Stimulated activated CD4-positive, alpha-beta T cell treated with anti-CD3 and anti-CD28 coated beads, Interleukin-12 subunit alpha, Interleukin-12 subunit beta, amount 100 ng/mL, for 4 hours (primary cell): ENCODE data around the gene VGLL2.

Experiments
- DNase-seq: peaks from one replicate; pipeline ENCODE4 v3.0.0-alpha.2; 2020

The VGLL2 gene

DNA sequence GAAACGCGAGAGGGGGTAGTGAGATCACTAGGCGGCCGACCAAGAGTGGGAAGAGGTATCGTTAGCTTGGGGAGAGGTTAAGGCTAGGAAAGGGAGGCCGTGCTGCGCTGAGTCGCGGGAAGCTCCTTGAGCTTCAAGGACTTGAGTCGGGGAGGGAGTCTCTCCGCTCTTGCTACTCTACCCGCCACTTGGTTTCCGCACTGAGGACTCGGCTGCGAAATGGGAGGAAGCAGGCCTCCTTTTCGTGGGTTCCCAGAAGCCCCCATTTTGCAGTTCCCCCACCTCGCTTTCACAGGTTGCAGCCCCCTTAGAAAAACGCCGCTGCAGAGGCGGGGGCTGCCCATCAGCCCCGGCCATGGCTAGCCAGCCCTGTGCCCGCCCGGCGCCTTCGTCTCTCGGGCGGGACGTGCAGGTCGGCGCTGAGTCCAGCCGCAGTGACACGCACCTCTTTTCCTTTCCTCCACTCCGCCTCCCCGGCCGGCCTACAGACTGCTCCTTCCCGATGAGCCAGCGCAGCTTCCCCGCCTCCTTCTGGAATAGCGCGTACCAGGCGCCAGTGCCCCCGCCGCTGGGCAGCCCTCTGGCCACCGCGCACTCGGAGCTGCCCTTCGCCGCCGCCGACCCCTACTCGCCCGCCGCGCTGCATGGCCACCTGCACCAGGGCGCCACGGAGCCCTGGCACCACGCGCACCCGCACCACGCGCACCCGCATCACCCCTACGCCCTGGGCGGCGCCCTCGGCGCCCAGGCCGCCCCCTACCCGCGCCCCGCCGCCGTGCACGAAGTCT is 4.9 kb downstream of the VGLL2 start:
- no peak for DNase-seq

DNA sequence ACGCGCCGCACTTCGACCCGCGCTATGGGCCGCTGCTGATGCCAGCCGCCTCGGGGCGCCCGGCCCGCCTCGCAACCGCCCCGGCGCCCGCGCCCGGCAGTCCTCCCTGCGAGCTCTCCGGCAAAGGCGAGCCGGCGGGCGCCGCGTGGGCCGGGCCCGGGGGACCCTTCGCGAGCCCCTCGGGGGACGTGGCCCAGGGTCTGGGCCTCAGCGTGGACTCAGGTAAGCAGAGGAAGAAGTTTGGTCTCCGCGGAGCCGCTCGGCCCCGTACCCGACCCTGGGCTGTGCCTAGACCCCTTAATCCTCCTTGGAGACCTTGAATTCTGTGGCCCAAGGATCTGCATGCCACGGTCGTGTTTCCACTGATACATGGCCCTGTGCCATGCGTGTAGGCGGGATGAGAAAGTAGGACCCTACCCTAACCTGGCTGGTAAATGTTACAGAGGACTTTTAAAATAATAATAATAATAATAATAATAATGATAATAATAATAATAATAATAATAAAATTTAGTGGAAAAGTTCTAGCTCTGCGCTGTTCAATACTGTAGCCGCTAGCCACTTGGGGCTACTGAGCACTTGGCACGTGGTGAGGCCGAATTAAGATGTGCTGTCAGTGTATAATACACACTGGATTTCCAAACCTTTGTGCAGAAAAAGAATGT is 5.6 kb downstream of the VGLL2 start:
- DNase-seq: no peak

DNA sequence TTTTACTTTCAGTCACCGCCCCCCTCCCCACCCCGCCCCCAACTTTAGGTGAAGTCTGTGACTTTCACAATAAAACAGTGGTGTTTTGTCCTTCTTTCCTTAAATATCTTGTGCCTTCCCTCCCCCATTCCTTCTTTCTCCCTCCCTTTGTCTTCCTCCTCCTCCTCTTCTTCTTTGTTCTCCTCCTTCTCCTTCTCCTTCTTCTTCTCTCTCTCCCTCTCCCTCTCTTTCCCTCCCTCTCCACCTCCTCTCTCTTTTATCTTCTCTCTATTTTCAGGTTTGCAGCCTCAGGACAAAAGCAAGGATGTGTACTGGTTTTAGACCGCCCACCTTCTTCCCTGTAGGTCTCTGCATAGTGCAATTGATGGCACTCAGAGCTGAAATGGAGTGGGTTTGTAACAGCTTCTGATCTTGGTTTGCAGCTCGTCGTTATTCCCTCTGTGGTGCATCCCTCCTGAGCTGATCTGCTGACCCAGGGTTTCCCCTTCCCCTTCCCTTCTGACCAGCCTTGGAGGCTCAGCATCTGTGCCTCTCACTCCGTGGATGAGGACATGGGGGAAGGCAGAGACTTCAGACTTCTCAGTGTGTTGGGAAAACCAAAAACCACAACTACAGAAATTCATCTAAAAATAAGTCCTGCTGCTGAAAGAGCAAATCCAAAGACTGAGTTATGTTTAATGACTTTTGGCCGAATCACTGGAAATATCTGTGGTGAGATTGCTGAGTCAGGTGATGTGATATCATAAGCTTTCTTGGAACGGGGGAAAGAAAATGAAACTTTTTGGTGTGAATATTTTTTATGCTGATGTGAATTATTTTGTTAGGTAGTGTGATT is 6.9 kb downstream of the VGLL2 start:
- DNase-seq: no peak

DNA sequence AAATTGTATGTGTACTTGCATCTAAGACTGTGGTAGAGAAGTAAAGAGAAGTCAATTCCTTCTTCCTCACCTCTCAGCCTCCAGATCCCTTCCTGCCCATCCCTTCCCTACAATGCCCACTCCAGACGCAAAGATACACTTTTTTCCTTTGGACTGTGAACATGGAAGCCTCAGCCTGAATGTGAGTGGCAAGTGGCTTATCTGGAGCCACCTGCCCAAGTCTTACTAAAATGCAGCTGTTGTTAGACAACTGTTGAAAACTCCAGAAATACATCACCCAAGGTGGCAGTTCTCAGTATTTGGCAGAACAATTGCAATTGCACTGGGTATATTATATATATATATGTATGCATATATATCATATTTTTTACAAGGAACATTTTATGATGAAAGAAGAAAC is 7.5 kb downstream of the VGLL2 start:
- DNase-seq: no peak

DNA sequence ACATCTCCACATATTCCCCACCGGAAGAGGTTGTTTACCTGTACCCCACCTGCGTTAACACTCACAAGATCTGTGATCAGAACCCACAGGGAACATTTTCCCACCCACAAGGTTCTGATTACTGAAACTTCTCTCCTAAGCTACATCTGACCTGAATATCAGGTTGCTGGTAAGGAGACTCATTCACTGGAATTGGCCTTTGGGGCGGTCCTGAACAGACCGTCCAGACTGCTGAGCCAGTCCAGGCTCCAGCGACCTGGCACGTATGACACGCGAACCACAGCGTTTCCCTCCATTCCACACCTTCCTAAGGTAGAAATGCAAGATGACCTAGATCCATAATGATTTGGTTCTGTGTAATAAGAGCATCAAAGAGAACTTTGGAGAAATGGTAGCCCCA is 9.8 kb downstream of the VGLL2 start:
- no peak for DNase-seq

DNA sequence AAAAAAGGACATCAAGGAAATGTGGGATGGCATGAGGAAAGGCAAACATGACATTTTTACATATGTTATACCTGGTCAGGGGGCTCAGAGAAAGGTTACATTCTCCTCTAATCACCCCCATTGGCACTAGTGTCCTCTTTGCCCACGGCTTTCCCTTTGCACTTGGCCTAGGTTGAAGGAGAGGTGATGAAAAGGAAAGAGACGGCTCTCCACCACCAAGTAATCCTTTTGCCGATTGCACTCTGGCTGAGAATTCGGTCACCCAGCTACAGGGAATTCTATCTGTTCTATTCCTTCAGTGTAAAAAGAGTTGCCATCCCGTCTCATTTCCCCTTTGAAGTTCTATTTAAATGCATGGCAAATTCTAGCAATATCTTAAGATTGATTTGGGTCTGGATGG is 10.4 kb downstream of the VGLL2 start:
- no peak for DNase-seq

DNA sequence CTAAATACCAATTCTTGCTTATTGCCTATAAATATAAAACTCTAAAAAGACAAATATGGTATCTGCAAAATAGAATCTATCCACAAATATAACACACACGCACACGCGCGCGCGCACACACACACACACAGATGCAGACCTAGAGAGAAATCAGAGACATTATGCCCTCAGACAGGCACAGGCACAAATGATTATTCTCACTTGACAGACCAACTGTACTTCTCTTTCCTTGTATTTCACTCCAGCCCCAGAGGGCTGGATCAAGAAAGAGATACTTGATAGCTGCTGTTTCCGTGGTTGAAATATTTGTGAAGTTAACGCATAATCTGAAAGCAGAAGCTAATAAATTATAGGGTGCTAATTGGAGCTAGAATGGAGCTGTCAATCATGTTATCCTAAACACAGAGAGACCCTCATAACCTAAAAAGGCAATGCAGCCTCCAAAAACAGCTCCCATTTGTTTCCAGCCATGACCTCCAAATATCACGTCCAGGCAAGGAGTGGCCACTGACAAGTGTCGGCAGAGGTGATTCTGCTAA is 11.5 kb downstream of the VGLL2 start:
- no peak for DNase-seq

DNA sequence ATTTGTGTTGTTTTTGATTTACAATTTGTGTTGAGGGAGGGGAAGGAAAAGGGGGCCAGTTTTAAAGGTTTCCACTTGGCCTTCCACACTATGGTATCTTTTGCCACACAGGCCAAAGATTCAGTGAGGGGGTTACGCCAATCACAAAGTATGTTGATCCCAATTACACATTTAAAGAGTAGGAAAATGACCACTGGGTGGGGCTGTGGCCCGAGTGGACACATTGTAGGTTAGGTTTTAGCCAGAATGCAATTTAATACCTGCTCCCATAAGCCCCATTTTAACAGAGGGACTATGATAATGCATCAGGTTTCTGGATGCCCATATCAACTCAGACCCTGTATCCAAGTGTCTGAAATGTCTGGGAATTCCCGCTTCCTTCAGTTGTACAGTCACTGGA is 15.6 kb downstream of the VGLL2 start:
- DNase-seq: no peak

DNA sequence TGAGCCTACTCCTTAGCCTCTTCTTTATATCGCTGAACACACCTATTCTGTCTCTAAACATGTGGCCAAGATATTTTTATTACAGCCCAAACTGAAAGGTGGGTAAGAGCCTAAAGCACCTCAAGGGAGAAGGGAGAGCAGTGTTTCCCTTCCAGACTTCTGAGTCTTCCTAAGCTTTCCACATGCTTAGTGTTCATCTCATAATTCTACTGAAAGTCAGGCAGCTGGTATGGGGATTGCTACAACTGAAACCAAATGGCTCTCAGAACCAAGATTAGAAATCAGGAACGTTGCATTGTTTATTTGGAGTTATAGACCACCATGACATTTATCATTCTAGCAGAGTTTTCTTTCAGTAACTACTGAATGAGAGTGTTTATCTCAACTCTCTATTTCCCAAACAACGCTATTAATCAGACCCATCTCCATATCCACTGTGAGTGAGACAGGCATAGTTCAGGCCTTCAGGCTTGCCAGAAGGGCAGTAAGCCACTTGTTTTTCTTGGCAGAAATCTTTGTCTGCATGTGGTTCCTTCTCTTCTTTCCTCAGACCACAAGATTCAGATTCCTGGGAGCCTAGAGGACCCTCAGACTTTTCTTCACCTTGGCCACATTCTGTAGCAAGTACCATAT is 22.8 kb downstream of the VGLL2 start:
- DNase-seq: no peak

DNA sequence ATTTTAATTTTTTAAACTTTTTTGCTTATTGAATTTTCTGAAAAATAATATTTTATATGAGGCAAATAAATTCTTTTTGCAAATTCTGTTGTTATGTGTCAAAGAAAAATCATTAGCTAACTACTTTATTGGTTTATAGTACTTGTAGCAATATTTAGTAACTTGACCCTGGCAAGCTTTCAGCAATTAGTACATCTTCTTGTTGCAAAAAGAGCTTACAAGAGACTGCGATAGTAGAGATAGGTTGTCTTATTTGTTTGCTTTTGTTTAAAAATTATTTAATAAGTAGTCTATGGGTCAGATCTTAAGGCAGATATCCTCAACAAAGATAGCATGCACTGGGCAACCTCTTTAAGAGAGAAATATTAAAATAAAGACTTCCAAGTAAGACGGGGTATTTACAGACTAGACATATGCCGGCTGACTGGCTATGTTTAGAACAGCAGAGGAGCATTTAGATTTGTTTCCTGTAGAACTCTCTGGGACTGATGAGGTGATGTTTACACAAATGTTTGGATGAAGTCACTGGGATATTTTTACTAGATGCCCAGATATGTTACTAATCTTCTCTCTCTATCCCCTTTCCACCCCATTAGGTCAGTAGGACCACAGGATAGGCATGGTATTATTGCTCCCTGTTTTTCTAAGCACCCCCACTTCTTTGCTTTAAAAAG is 25.0 kb downstream of the VGLL2 start:
- no peak for DNase-seq

DNA sequence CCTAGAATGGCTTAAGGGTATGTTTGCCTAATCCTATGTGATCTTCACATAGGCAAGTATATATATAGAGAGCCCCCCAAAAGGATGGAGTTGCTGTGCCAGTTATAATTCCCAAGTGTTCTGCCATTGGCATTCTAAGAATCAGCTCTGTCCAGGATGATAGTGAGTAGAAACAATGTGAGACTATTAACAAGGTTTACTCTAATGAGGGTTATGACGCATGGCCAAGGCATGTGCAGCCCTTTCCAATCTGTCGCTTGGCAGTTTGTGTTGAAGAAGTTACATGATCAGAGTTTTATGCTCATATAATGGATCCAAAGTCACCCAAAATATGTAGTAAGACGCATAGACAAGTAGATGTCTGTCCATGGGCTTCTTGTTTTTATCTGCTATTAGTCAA is 33.6 kb downstream of the VGLL2 start:
- no peak for DNase-seq

DNA sequence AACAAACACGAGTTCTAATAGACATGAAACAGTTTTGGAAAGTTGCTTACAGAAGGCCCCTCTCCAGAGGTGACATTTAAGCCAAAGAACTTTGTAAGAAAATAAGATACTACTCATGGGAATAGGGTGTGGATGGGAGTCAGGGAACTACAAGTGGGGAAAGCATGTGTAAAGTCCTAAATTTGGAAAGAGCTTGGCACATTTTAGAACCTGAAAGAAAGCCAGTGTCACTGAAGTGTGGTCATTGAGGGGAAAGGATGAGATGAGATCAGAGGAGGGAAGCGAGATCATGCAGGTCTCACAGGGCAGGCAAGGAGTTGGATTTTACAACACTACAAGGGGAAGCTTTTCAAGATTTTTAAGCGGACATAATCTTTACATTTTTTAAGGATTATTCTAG is 38.0 kb downstream of the VGLL2 start:
- DNase-seq: no peak

DNA sequence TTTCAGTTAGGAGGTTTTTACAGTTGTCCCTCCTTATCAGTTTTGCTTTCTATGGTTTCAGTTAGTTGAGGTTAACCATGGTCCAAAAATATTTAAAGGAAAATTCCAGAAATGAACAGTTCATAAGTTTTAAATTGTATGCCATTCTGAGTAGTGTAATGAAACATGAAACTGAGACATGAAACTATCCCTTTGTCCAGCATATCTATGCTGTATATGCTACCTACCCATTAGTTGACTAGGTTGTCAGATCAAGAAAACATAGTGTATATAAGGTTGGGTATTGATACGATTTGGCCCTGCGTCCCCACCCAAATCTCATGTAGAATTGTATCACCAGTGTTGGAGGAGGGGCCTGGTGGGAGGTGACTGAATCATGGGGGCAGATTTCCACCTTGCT is 39.1 kb downstream of the VGLL2 start:
- no peak for DNase-seq

DNA sequence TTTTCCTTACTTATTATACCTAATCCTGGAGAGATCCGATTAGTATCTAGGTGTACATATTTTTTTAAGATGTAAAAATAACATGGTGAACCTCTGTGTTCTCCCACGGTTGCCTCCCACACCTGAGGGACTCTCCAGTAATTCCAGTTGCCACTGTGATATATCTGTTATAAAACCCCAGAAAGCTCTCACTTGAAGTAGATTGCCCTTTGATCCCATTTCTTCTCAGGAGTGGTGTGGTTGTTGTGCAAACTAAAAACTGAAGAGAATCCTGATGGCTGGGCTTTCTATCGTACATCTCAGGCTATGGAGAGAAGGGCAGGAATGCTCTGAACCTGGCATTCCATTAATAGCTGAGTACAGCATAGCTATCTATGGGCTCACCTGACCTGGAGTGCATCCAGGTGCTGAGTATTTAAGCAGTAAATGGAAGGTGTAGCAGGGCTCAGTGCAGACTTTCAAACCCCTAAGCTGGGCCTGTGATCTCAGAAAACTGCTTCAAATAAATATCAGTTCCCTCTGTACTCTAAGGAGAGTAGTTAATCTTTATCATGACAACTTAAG is 41.0 kb downstream of the VGLL2 start:
- no peak for DNase-seq

DNA sequence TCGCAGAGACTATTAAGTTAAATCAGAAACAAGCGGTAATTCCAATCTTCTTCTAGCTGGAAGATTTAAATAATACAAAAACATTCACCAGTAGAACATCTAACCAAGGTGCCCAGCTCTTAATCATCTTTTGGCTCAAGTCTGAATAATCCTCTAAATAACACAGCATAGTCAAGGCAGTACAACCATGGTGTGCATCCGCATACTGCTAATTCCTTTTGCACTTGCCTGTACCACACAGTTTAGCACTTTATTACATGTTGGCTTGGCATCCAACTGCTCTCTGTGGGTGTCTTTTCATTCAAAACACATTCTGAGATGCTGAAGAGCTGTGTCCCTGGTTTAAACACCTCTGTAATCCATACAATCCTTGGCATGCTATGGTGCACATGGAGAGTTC is 42.3 kb downstream of the VGLL2 start:
- no peak for DNase-seq

DNA sequence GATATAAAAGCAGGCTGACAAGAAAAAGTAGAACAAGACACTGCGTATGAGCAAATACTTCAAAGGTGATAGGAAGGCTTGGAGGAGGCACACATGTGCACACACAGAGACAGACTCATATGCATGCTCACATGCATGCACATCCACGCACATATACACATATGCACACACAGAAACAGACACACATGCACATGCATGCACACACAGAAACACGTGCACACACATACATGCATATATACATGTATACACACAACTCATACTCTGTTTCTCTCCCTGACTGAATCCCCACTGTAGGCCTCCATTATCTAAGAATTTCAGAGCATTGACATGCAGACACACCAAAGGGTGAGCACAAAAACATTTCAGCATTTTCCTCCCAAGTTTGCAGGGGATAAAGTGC is 43.7 kb downstream of the VGLL2 start:
- DNase-seq: no peak

DNA sequence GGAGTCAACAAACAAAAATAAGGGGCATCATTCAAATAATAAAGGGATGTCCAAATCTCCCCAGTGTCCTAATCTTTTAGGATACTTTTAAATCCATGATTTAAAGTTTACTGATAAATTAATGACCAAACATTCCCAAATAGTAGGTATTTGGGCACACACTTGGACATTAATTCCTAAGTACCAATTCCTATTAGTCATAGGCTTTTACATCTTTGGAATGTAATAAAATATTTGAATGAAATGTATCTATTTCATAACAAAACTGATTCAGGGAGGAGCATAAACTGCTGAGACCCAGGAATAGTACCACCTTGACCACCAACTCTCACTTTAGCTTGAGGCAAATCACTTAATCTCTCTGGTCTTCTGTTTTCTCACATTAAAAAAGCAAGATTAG is 44.3 kb downstream of the VGLL2 start:
- no peak for DNase-seq

DNA sequence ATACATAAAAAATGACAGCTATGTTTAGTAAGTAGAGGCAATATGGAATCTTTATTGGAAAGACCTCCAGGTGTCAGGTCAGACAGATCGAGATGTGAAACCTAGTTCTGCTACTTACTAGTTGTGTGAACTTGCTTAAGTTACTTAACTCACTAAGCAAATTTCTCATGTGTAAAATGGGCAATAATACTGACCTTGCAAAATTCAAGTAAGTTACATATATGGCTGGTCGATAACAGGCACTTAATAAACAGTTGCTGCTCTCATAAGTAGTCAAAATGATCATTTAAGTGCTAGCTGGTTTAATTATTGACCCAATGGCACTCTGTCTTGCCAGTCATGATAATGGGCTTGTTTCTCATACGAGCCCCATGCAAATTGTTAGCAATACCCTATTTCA is 46.0 kb downstream of the VGLL2 start:
- DNase-seq: no peak

DNA sequence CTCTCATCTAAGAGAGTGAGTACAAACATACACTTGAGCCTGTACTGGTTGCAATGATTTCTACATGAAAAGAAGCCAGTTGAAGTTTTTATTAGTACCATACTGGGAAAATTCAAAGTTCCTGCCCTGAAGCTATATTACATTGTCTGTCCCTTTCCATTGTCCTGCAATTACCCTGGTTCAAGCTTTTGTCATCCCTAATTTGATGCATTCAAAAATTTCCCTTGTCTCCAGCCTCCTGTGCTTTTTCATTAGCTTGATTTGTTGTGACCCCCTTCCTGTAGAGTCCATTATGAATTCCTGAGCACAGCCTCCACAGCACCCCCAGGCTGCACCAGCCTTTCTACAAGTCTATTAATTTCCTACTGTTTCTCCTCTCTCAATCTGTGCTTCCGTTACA is 46.4 kb downstream of the VGLL2 start:
- DNase-seq: no peak

DNA sequence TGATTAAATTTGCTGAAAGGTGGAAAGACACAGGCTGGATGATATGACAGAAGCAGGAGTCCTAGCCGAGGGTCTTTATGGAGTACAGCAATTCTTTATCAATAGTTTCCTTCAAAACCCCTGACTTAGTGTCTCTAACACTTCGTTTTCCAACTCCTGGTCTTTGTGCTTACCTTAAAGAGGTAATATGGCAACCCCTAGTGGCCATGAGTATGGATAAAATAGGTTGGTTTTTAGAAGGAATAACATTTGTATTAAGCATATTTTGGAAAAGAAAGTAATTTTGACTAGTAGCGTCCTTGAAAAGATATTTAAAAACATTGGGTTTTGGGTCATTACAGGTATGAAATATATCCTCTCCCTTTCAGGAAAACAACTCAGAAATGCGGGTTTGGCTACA is 51.9 kb downstream of the VGLL2 start:
- DNase-seq: no peak
